Activated CD4-positive, CD25-positive, alpha-beta regulatory T cell (primary cell): Measurements from ENCODE around the gene CCDC183.
"Not testable (repeated sequence)": the region's sequence is repeated elsewhere in the genome, so short reads cannot be mapped to it uniquely, and the experiment has no call there.

Source experiments
- DNase-seq, 4 experiments: peaks; one replicate each; lab custom pipeline; 2025; lab: John Stamatoyannopoulos, UW

CCDC183 gene

GRCh38 chr9:136784997-136785361, 11.2 kb upstream of the CCDC183 start:
- DNase-seq, result no peak

DNA sequence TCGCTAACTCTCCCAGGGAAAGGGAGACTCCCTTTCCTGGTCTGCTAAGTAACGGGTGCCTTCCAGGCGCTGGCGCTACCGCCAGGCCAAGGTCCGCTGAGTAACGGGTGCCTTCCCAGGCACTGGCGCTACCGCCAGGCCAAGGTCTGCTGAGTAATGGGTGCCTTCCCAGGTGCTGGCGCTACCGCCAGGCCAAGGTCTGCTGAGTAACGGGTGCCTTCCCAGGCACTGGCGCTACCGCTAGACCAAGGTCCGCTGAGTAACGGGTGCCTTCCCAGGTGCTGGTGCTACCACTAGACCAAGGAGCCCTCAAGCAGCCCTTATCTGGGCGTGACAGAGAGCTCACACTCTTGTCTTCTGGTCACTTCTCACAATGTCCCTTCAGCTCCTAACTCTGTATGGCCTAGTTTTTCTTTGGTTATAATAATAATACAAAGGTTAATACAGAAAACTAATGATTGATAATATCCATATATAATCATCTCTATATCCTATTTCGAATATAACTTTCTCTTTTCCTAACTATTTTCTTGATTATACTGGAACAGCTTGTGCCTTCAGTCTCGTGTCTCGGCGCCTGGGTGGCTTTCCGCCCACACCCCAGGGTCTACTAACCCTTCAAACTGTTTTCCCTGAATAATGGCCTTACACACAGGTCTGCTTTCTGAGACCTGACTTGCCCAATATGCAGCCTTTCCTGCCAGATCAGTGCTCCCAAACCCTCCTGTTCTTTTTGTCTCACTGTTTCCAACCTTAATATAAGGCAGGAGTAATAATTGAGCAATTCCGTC, 10.4 kb upstream of the CCDC183 start:
- DNase-seq, result not testable (repeated sequence)

GRCh38 chr9:136786451-136786850, 9.7 kb upstream of the CCDC183 start:
- DNase-seq, result no peak

DNA sequence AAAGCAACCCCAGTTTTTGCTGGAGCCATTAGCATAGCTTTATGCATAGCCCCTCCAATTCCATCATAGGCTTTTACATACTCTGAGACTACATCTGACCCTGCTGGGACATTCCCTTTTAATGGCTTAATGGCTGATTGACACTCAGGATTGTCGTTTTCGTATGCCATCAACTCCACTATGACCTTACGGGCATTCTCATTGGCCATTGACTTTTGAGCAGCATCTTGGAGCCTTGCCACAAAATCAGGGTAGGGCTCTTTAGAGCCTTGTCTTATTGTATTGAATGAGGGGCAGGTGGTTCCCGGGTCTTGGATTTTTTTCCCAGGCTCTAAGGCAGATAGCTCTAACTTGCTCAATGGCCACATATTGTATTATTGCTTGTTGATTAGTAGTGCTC, 9.2 kb upstream of the CCDC183 start:
- not testable (repeated sequence) for DNase-seq

DNA sequence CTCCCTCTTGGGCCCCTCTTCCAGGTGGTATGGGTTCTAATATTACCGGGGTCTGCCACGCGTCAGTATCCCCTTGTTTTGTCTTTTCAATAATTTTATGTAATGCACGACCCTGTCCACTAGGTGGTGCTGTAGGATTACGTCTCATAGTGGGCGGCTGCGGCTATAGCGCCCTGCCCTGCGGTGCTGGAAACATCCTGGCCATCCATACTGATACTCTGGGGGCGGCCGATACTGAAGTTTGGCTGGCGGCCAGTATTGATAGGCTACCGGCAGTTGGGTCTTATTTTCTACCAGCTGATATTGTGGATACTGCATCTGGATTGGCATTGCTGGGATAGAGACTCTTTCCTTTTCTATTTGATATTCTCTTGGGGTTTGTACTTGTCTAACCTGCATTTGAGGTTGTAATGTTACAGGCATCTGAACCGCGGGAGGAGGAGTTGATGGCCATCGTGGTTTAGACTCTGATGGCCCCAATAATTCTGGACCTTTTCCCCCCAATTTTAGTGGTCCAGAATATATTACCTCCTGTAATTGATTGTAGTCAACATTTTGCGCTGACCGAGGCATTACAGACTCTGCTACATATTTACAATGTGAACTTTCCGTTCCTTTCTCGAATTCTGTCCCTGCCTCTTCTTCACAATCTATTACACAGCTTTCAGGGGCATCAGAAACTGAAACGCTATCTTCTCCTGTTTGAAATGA, 8.3 kb upstream of the CCDC183 start:
- peak; percentile 30 to 53 (median 44) for DNase-seq

DNA sequence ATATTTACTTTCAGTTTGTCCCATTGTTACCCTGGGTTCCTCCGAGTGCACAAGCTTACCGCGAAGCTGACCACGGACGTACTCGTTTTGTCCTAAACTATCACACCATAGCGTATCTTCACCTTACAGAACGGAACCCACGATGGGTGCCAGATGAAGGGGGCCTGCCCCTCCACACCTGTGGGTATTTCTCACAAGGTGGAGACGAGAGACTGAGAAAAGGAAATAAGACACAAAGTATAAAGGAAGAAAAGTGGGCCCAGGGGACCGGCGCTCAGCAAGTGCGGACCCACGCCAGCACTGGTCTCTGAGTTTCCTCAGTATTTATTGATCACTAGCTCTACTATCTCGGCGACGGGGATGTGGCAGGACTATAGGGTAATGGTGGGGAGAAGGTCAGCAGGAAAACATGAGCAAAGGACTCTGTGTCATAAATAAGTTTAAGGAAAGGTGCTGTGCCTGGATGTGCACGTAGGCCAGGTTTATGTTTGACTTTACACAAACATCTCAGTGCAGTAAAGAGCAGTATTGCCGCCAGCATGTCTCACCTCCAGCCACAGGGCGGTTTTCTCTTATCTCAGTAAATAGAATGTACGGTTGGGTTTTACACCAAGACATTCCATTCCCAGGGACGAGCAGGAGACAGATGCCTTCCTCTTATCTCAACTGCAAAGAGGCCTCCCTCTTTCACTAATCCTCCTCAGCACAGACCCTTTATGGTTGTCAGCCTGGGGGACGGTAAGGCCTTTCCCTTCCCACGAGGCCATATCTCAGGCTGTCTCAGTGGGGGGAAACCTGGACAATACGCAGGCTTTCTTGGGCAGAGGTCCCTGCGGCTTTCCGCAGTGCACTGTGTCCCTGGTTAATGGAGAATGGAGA, 7.3 kb upstream of the CCDC183 start:
- DNase-seq, result not testable (repeated sequence)

DNA sequence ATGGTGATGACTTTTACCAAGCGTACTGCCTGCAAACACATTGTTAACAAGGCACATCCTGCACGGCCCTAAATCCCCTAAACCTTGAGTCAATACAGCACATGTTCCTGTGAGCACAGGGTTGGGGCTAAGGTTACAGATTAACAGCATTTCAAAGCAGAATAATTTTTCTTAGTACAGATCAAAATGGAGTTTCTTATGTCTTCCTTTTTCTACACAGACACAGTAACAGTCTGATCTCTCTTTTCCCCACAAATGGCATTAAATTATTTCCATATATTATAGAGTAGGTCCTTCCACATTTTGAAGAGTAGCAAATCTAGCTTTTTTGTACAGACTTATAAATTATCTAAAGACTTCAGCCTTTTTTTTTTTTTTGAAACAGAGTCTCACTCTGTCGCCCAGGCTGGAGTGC, 6.6 kb upstream of the CCDC183 start:
- DNase-seq, result no peak

DNA sequence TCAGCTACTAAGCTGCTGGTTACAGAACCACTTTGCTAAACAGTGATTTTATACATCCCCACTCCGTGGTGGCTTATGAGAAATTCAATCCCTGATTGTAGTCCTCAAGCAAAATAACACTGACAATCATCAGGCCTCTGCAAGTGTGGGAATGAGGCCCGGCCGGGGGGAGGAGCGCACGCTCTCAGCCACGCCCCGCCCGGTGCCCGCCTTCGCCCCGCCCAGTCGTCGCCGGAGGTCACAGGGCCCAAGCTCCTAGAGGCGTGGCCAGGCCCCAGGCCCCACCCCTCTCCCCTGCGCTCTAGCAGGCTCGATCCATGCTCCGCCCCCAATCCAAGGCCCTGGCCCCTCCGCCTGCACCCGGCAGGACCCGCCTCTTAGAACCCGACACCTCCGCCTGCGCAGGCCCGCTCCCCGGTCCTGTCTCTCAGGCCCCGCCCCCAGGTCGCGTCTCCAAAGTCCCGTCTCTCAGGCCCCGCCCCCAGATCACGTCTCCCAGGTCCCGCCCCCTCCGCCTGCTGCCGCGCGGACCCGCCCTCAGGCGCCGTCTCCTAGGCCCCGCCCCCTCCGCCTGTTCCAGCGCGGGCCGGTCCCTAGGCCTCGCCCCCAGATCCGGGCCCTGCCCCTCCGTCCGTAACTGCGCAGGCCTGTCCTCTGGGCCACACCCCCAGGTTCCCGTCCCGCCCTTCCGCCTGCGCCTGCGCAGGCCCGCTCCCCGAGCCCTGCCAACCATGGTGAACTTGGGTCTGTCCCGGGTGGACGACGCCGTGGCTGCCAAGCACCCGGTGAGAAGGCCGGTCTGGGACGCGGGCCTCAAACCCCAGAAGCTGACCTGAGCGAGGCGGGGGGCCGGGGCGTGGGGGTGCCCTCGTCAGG, 5.3 kb upstream of the CCDC183 start, which contains the start of gene TMEM141:
Gene TMEM141 (plus strand): TSS at position 705 of the 876 bp plus-strand sequence. CDS start 27 bp downstream, at position 732.
- peak; percentile 98 to 100 (median 100) for DNase-seq

GRCh38 chr9:136791516-136792276, 4.4 kb upstream of the CCDC183 start:
- peak; percentile 48 to 56 (median 52) for DNase-seq

DNA sequence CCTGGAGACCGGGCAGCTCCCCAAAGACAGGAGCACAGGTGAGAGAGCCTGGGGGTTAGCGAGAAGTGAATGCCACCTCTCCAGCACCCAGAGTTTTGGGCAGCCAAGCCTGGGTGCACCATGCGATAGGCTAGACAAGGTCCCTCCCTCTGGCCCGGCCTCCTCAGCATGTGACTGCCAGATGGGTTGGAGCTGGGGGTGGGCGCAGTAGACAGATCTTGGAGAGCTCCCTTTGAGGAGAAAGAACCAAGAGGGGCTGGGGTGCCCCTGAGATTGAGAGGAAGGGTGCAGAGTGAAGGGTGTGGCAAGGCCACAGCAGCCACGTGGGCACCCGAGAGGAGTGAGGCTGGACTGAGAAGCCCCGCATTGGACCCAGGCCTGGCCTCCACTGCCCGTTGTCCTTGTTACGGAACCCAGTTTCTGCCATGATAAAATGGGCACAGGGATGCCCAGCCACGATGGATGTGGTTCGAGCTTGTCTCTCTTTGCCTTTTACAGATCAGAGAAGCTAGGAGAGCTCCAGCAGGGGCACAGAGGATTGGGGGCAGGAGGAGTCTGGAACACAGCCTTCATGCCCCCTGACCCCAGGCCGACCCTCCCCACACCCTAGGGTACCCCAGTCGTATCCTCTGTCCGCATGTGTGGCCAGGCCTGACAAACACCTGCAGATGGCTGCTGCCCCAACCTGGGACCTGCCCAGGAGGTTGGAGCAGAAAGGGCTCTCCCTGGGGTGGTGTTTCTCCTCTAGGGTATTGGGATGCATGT, 3.6 kb upstream of the CCDC183 start:
- DNase-seq, result no peak

- no peak for DNase-seq
Observed at GRCh38 chr9:136793086-136793946, 2.8 kb upstream of the CCDC183 start.

DNA sequence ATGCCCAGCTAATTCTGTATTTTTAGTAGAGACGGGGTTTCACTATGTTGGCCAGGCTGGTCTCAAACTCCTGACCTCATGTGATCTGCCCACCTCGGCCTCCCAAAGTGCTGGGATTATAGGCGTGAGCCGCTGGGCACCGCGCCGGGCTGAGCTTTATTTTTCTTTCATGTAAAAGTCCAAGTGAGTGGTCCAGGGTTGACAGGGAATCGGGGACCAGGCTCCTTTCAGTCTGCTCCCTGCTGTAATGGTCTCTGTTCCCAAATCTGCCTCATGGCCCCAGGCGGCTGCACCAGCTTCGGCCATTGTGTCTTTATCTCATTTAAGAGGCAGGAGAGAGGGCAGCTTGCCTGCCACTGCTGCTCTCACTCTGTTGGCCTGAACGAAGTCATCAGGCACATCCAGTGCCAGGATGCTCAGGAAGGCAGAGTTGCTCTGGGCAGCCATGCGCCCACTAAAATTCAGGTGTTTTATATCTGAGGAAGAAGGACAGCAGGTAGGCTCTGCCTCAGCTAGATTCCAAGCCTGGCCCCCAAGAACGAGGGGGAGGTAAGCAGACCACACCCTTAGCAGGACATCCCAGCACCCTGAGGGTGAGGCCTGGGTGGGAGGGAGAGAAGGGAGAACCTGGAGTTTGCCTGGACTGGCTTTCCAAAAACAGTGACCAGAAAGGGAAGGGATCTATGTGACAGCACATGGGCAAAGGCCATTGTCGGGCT, 1.7 kb upstream of the CCDC183 start:
- no peak for DNase-seq

- DNase-seq, result no peak
Observed at GRCh38 chr9:136795000-136795348, 1.2 kb upstream of the CCDC183 start.

- DNase-seq, result not testable (repeated sequence)
Observed at GRCh38 chr9:136796775-136797347, 723 bp downstream of the CCDC183 start.

DNA sequence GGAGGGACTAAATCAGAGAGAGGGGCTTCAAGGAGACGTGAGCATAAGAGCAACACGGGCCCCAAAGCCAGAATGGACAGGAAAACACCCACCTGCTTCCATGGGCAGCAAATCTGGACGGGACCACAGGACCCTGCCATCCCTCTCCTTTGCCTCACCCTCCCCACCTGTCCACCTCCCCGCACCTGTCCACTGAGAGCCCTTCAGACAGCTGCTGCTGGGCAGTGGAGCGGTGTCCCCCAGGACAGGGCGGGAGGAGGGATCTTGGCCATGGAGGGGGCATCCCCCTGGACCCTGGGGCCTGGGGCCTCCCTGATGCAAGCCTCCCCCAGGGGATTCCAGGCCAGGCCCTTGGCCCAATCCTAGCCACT, 2.6 kb downstream of the CCDC183 start:
- DNase-seq, result no peak

DNA sequence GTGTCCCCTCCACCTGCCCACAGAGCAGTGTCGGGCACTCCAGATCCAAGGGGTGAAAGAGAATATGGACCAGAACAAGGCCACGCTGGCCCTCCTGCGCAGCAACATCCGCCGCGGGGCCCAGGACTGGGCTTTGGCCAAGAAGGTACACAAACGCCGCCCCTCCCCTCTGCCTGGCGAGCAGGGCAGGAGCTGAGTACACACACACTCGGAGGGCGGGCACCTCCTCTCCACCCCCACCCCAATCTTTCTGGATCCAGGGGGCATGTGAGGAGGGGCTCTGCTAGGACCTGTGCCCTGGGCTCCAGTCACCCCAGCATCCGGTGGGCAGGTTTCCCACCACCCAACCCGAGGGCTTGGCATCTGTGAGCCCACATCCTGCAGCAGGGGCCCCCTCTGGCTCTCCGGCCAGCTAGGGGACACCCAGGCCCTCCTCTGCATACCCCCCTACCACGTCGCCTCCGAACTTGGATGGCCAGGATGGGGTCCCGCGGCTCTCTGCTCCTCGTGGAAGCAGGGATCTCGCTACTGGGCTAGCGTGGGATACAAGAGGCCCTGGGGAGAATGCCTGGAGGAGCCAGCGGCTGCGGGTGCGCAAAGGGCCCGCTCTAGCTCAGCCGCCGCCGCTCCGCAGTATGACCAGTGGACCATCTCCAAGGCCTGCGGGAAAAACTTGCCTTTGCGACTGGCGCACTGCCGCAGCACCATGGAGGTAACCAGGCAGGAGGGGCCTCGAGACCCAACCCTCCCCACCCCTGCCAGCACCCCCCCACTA, 3.1 kb downstream of the CCDC183 start:
- DNase-seq, result no peak
